ENCODE results near the gene ZBTB3. TPM values are rescaled to one million over a fixed set of nuclear protein-coding genes. Genes with fewer than 3 reads are reported as not detected.

Gene ZBTB3
- total RNA-seq, 1 donor from 2014 or later, result 6.1 TPM

- peak in 1 of 2 donors; percentile 96 for DNase-seq (ENCODE audit: extremely low spot score in 2 of 2)
- Histone ChIP-seq H3K4me3 (peak within 1 kb of the TSS; percentile 71 to 90), H3K27ac (peak within 1 kb of the TSS; percentile 93), H3K27me3 (no peaks in the 10 kb centered on the region), H3K9me3 (no peaks in the 10 kb centered on the region), H3K4me1 (peaks cover 57% of the 10 kb centered on the region), H3K36me3 (peaks cover 0 to 16% of the 10 kb centered on the region in 2 donors)
- intact Hi-C loops (cut with DNase I), result loop anchor here (5.0 kb wide), 1 partner anchor 44 kb away; the partner anchor contains the start of gene TAF6L
- TF ChIP-seq POLR2AphosphoS5 (IDR thresholded peaks at IDR 0.05; ENCODE audit: insufficient read depth in 1 of 2, low read depth in 1 of 2) (peak; percentile 74 to 79), POLR2A (IDR thresholded peaks at IDR 0.05) (peak in 1 of 2 donors; percentile 77), CTCF (IDR thresholded peaks at IDR 0.05) (peak in 1 of 3 experiments; percentile 2)
Measured at GRCh38 chr11:62728171-62728988, 25.6 kb downstream of the ZBTB3 start, which contains the start of gene TTC9C. TTC9C (plus strand) TSS chr11:62728486; CDS start chr11:62728849, 363 bp downstream.

- peak overlapping the region; percentile 71 to 90 for H3K4me3 ChIP-seq
- H3K4me1 ChIP-seq, result peaks cover 58% of the 10 kb centered on the region
- intact Hi-C loops (cut with DNase I), result loop anchor here (5.0 kb wide), 1 partner anchor 44 kb away; the partner anchor contains the start of gene TAF6L
- peak overlapping the region; percentile 93 for H3K27ac ChIP-seq
- TF ChIP-seq CTCF (IDR thresholded peaks at IDR 0.05) (no peak), POLR2AphosphoS5 (IDR thresholded peaks at IDR 0.05; ENCODE audit: insufficient read depth in 1 of 2, low read depth in 1 of 2) (no peak), POLR2A (IDR thresholded peaks at IDR 0.05) (no peak)
- DNase-seq (ENCODE audit: extremely low spot score in 2 of 2), result no peak
- no peaks in the 10 kb centered on the region for H3K27me3 ChIP-seq
- no peaks in the 10 kb centered on the region for H3K9me3 ChIP-seq
- H3K36me3 ChIP-seq, result peaks cover 0 to 18% of the 10 kb centered on the region in 2 donors
Measured at GRCh38 chr11:62727872-62728170, 26.1 kb downstream of the ZBTB3 start.

GRCh38 chr11:62727165-62727871 is 26.6 kb downstream of the ZBTB3 start, which contains the start of gene HNRNPUL2:
HNRNPUL2 (minus strand) TSS chr11:62727457; CDS start chr11:62727156, 301 bp downstream.
- peaks cover 58% of the 10 kb centered on the region for H3K4me1 ChIP-seq
- no peaks in the 10 kb centered on the region for H3K9me3 ChIP-seq

GRCh38 chr11:62726915-62727164 is 27.1 kb downstream of the ZBTB3 start:
- H3K4me3 ChIP-seq, result peak overlapping the region; percentile 71 to 90
- no peak for DNase-seq (ENCODE audit: extremely low spot score in 2 of 2)
- peaks cover 5 to 22% of the 10 kb centered on the region in 2 donors for H3K36me3 ChIP-seq
- H3K27ac ChIP-seq, result peak overlapping the region; percentile 93
- no peak for TF ChIP-seq CTCF (IDR thresholded peaks at IDR 0.05)
- no peak for TF ChIP-seq POLR2A (IDR thresholded peaks at IDR 0.05)
- TF ChIP-seq POLR2AphosphoS5 (IDR thresholded peaks at IDR 0.05; ENCODE audit: insufficient read depth in 1 of 2, low read depth in 1 of 2), result no peak
- no peaks in the 10 kb centered on the region for H3K27me3 ChIP-seq
- H3K4me1 ChIP-seq, result peaks cover 58% of the 10 kb centered on the region
- H3K9me3 ChIP-seq, result no peaks in the 10 kb centered on the region
- intact Hi-C loops (cut with DNase I), result loop anchor here (5.0 kb wide), 1 partner anchor 45 kb away; the partner anchor contains the start of gene TAF6L

More at GRCh38 chr11:62727165-62727871, 26.6 kb downstream of the ZBTB3 start, which contains the start of gene HNRNPUL2:
- H3K27me3 ChIP-seq, result no peaks in the 10 kb centered on the region
- intact Hi-C loops (cut with DNase I), result loop anchor here (5.0 kb wide), 1 partner anchor 45 kb away; the partner anchor contains the start of gene TAF6L
- TF ChIP-seq CTCF (IDR thresholded peaks at IDR 0.05) (no peak), POLR2AphosphoS5 (IDR thresholded peaks at IDR 0.05; ENCODE audit: insufficient read depth in 1 of 2, low read depth in 1 of 2) (peak; percentile 77 to 97), POLR2A (IDR thresholded peaks at IDR 0.05) (peak in 1 of 2 donors; percentile 88)
- peak in 1 of 2 donors; percentile 98 for DNase-seq (ENCODE audit: extremely low spot score in 2 of 2)
- H3K36me3 ChIP-seq, result peaks cover 3 to 18% of the 10 kb centered on the region in 2 donors
- H3K27ac ChIP-seq, result peak within 1 kb of the TSS; percentile 93
- peak within 1 kb of the TSS; percentile 71 to 90 for H3K4me3 ChIP-seq
